Suprapubic skin (tissue), 4 donors: ENCODE measurements around the gene FNDC11. TPM values are rescaled to one million over a fixed set of nuclear protein-coding genes. Genes with fewer than 3 reads are reported as not detected.

ENCODE experiments used
- DNase-seq, 2 donors: peaks; one replicate each; pipeline ENCODE4 v3.0.0-alpha.2; 2019; ENCODE audit warnings: low spot score in 2 of 2
- H3K27ac ChIP-seq: fragments of 200-600 bp; sonication (generic); one replicate; pipeline ENCODE4 v1.5.1; 2019
- H3K27me3 ChIP-seq: fragments of 200-600 bp; sonication (generic); one replicate; pipeline ENCODE4 v1.5.1; 2019
- H3K36me3 ChIP-seq: fragments of 200-600 bp; sonication (generic); one replicate; pipeline ENCODE4 v1.5.1; 2019
- H3K4me1 ChIP-seq: fragments of 200-600 bp; sonication (generic); one replicate; pipeline ENCODE4 v1.5.1; 2019
- H3K4me3 ChIP-seq: fragments of 200-600 bp; sonication (generic); one replicate; pipeline ENCODE4 v1.5.1; 2019; ENCODE audit warnings: mild to moderate bottlenecking
- H3K9me3 ChIP-seq: fragments of 200-600 bp; sonication (generic); one replicate; pipeline ENCODE4 v1.5.1; 2019
- CTCF ChIP-seq, 2 donors: fragments of 200-600 bp in 1 of 2; fragments of 450-650 bp in 1 of 2; sonication (generic) in 1 of 2; IDR thresholded peaks; one replicate each; pipeline ENCODE4 v1.5.1; 2016 to 2019; ENCODE audit warnings: antibody characterized with exemption in 2 of 2, mild to moderate bottlenecking in 1 of 2, moderate library complexity in 1 of 2
- EP300 ChIP-seq: sonication (generic); formaldehyde crosslinking; IDR thresholded peaks from one replicate; pipeline ENCODE4 v1.6.1; 2017; ENCODE audit warnings: antibody characterized with exemption
- POLR2A ChIP-seq, 2 donors: fragments of 450-650 bp; IDR thresholded peaks; one replicate each; pipeline ENCODE4 v1.6.1; 2017; ENCODE audit warnings: antibody characterized with exemption in 2 of 2, mild to moderate bottlenecking in 2 of 2, moderate library complexity in 2 of 2
- POLR2AphosphoS5 ChIP-seq, 3 donors: sonication (generic); formaldehyde crosslinking; IDR thresholded peaks; one replicate each; pipeline ENCODE4 v1.6.1; 2017; ENCODE audit warnings: antibody characterized with exemption in 3 of 3
- WGBS: methylation state at CpG from one replicate; pipeline ENCODE4 v1.1.5; 2018; 5-methylcytosine and 5-hydroxymethylcytosine counted together
- total RNA-seq, 4 donors: library from RNA; depleted of rRNA; stranded (reverse); fragments of >200 nt; gene quantifications; one replicate each; pipeline ENCODE4 v1.1.0, GENCODE V29; 2016

Gene FNDC11
- total RNA-seq, 4 donors from 2014 or later: 0.25 to 0.36 TPM; not detected in 2

GRCh38 chr20:63546956-63547724, 6.8 kb upstream of the FNDC11 start:
- H3K27ac ChIP-seq: no peak overlapping the region
- TF ChIP-seq EP300 (no peak), CTCF (IDR thresholded peaks at IDR 0.05) (no peak), POLR2AphosphoS5 (IDR thresholded peaks at IDR 0.05) (no peak), POLR2A (IDR thresholded peaks at IDR 0.05) (no peak)
- WGBS: 60% methylated on average over 32 of the region's 58 CpGs
- H3K4me3 ChIP-seq: no peak overlapping the region
- no peak for DNase-seq
- H3K36me3 ChIP-seq: no peaks in the 10 kb centered on the region
- H3K27me3 ChIP-seq: peaks cover 41% of the 10 kb centered on the region
- H3K9me3 ChIP-seq: no peaks in the 10 kb centered on the region
- H3K4me1 ChIP-seq: peaks cover 19% of the 10 kb centered on the region

- DNase-seq: no peak
- Histone ChIP-seq H3K27me3 (peaks cover 41% of the 10 kb centered on the region), H3K27ac (no peak within 1 kb of the TSS), H3K4me1 (peaks cover 19% of the 10 kb centered on the region), H3K4me3 (no peak within 1 kb of the TSS), H3K9me3 (no peaks in the 10 kb centered on the region), H3K36me3 (no peaks in the 10 kb centered on the region)
- WGBS: no CpG with 5 or more reads among the region's 35 CpGs
- no peak for TF ChIP-seq POLR2A (IDR thresholded peaks at IDR 0.05)
- TF ChIP-seq EP300: no peak
- no peak for TF ChIP-seq CTCF (IDR thresholded peaks at IDR 0.05)
- TF ChIP-seq POLR2AphosphoS5 (IDR thresholded peaks at IDR 0.05): no peak
Observed at GRCh38 chr20:63547725-63548480, 6.1 kb upstream of the FNDC11 start, which contains the start of gene SRMS. Gene SRMS, minus strand, starts transcription at chr20:63547749. Its CDS starts 286 bp downstream, at chr20:63547463.

- Histone ChIP-seq H3K4me3 (no peak overlapping the region), H3K27ac (no peak overlapping the region), H3K27me3 (peaks cover 41% of the 10 kb centered on the region), H3K9me3 (no peaks in the 10 kb centered on the region), H3K36me3 (no peaks in the 10 kb centered on the region), H3K4me1 (peaks cover 24% of the 10 kb centered on the region)
- DNase-seq: no peak
- WGBS: no CpG with 5 or more reads among the region's 11 CpGs
- no peak for TF ChIP-seq POLR2AphosphoS5 (IDR thresholded peaks at IDR 0.05)
- no peak for TF ChIP-seq CTCF (IDR thresholded peaks at IDR 0.05)
- no peak for TF ChIP-seq EP300
- TF ChIP-seq POLR2A (IDR thresholded peaks at IDR 0.05): no peak
Observed at GRCh38 chr20:63548542-63548941, 5.4 kb upstream of the FNDC11 start.

GRCh38 chr20:63549019-63549418, 4.9 kb upstream of the FNDC11 start:
- no peaks in the 10 kb centered on the region for H3K36me3 ChIP-seq
- H3K4me3 ChIP-seq: no peak overlapping the region
- H3K9me3 ChIP-seq: no peaks in the 10 kb centered on the region
- no peak overlapping the region for H3K27ac ChIP-seq
- TF ChIP-seq EP300 (no peak), CTCF (IDR thresholded peaks at IDR 0.05) (no peak), POLR2AphosphoS5 (IDR thresholded peaks at IDR 0.05) (no peak), POLR2A (IDR thresholded peaks at IDR 0.05) (no peak)
- WGBS: 49% methylated on average over 4 of the region's 25 CpGs
- peaks cover 28% of the 10 kb centered on the region for H3K4me1 ChIP-seq
- no peak for DNase-seq
- peaks cover 41% of the 10 kb centered on the region for H3K27me3 ChIP-seq

- DNase-seq: no peak
- H3K4me1 ChIP-seq: peaks cover 34% of the 10 kb centered on the region
- H3K9me3 ChIP-seq: no peaks in the 10 kb centered on the region
- H3K36me3 ChIP-seq: no peaks in the 10 kb centered on the region
- no peak overlapping the region for H3K27ac ChIP-seq
- WGBS: 84% methylated on average over 16 of the region's 18 CpGs
- H3K27me3 ChIP-seq: peaks cover 41% of the 10 kb centered on the region
- H3K4me3 ChIP-seq: no peak overlapping the region
- TF ChIP-seq CTCF (IDR thresholded peaks at IDR 0.05): no peak
- TF ChIP-seq POLR2AphosphoS5 (IDR thresholded peaks at IDR 0.05): no peak
- TF ChIP-seq EP300: no peak
- TF ChIP-seq POLR2A (IDR thresholded peaks at IDR 0.05): no peak
Observed at GRCh38 chr20:63549679-63550282, 4.2 kb upstream of the FNDC11 start.
